Endothelial cell of umbilical vein (primary cell): ENCODE data around the gene TMEM208.

Experiments
- FOS ChIP-seq: IDR thresholded peaks from 2 replicates; pipeline ENCODE4 v1.6.1; 2011; ENCODE audit warnings: mild to moderate bottlenecking, low read length, moderate library complexity, borderline replicate concordance; ENCODE audit not compliant: insufficient read depth
- JUN ChIP-seq: IDR thresholded peaks from 2 replicates; pipeline ENCODE4 v1.6.1; 2011; ENCODE audit warnings: borderline replicate concordance, low read depth; ENCODE audit not compliant: insufficient read length, insufficient read depth
- POLR2A ChIP-seq: IDR thresholded peaks from 2 replicates; pipeline ENCODE4 v1.6.1; 2012; ENCODE audit warnings: low read depth, mild to moderate bottlenecking, control low read depth, low read length
- POLR2AphosphoS5 ChIP-seq: IDR thresholded peaks from 2 replicates; pipeline ENCODE4 v1.6.1; 2012; ENCODE audit warnings: low read depth, mild to moderate bottlenecking, control low read depth, low read length, moderate library complexity; ENCODE audit not compliant: insufficient read depth
- TF ChIP-seq, protein P1 (sequence below), 2 donors: IDR thresholded peaks; 1 replicate in 1 of 2; 2 replicates in 1 of 2; pipeline ENCODE4 v1.5.1; 2011; ENCODE audit warnings: low read length in 2 of 2, mild to moderate bottlenecking in 2 of 2, moderate library complexity in 2 of 2, control low read depth in 1 of 2, inconsistent platforms in 1 of 2, low read depth in 1 of 2; ENCODE audit not compliant: insufficient read depth in 1 of 2; ENCODE audit errors: extremely low read depth in 1 of 2

- no peak for TF ChIP-seq FOS
- TF ChIP-seq, protein P1, sequence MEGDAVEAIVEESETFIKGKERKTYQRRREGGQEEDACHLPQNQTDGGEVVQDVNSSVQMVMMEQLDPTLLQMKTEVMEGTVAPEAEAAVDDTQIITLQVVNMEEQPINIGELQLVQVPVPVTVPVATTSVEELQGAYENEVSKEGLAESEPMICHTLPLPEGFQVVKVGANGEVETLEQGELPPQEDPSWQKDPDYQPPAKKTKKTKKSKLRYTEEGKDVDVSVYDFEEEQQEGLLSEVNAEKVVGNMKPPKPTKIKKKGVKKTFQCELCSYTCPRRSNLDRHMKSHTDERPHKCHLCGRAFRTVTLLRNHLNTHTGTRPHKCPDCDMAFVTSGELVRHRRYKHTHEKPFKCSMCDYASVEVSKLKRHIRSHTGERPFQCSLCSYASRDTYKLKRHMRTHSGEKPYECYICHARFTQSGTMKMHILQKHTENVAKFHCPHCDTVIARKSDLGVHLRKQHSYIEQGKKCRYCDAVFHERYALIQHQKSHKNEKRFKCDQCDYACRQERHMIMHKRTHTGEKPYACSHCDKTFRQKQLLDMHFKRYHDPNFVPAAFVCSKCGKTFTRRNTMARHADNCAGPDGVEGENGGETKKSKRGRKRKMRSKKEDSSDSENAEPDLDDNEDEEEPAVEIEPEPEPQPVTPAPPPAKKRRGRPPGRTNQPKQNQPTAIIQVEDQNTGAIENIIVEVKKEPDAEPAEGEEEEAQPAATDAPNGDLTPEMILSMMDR (IDR thresholded peaks at IDR 0.05; ENCODE audit: extremely low read depth in 1 of 2, insufficient read depth in 1 of 2, low read depth in 1 of 2, low read length in 2 of 2): no peak
- TF ChIP-seq POLR2A: peak; percentile 37
- TF ChIP-seq POLR2AphosphoS5: no peak
- TF ChIP-seq JUN: no peak
Observed at GRCh38 chr16:67228034-67228785, 1.3 kb downstream of the TMEM208 start.
